ENCODE measurements around the gene SMDT1.
"Not testable (repeated sequence)": the region's sequence is repeated elsewhere in the genome, so short reads cannot be mapped to it uniquely, and the experiment has no call there.

- TF ChIP-seq POLR2A, EP300 (IDR thresholded peaks at IDR 0.05): not testable (repeated sequence)
- TF ChIP-seq, protein P1, sequence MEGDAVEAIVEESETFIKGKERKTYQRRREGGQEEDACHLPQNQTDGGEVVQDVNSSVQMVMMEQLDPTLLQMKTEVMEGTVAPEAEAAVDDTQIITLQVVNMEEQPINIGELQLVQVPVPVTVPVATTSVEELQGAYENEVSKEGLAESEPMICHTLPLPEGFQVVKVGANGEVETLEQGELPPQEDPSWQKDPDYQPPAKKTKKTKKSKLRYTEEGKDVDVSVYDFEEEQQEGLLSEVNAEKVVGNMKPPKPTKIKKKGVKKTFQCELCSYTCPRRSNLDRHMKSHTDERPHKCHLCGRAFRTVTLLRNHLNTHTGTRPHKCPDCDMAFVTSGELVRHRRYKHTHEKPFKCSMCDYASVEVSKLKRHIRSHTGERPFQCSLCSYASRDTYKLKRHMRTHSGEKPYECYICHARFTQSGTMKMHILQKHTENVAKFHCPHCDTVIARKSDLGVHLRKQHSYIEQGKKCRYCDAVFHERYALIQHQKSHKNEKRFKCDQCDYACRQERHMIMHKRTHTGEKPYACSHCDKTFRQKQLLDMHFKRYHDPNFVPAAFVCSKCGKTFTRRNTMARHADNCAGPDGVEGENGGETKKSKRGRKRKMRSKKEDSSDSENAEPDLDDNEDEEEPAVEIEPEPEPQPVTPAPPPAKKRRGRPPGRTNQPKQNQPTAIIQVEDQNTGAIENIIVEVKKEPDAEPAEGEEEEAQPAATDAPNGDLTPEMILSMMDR (IDR thresholded peaks at IDR 0.05) = not testable (repeated sequence)
These were observed 24.9 kb downstream of the SMDT1 start for GRCh38 chr22:42104332-42104860.

All from tibial nerve (tissue), 4 donors.